Esophagus muscularis mucosa (tissue), 4 donors: ENCODE results near the gene GALNT18. TPM values are rescaled to one million over a fixed set of nuclear protein-coding genes. Genes with fewer than 3 reads are reported as not detected.

Experiments
- DNase-seq: peaks from one replicate; pipeline ENCODE4 v3.0.0-alpha.2; 2017; ENCODE audit errors: extremely low spot score
- H3K27ac ChIP-seq, 4 donors: fragments of 200-600 bp; sonication (generic); replicated peaks in 1 of 4; 1 replicate in 3 of 4; 2 replicates in 1 of 4; pipeline ENCODE4 v1.5.1; 2016 to 2019; ENCODE audit warnings: mild to moderate bottlenecking in 1 of 4
- H3K27me3 ChIP-seq, 4 donors: fragments of 200-600 bp; sonication (generic); one replicate each; pipeline versions ENCODE4 v1.5.1 to v1.6.0; 2016 to 2019
- H3K36me3 ChIP-seq, 4 donors: fragments of 200-600 bp; sonication (generic); one replicate each; pipeline ENCODE4 v1.5.1; 2016 to 2019
- H3K4me1 ChIP-seq, 4 donors: fragments of 200-600 bp; sonication (generic); one replicate each; pipeline ENCODE4 v1.5.1; 2016 to 2019
- H3K4me3 ChIP-seq, 4 donors: fragments of 200-600 bp; sonication (generic); 1 replicate in 2 of 4; 2 replicates in 2 of 4; pipeline ENCODE4 v1.5.1; 2016 to 2019; ENCODE audit warnings: mild to moderate bottlenecking in 4 of 4, moderate library complexity in 1 of 4
- H3K9me3 ChIP-seq, 4 donors: fragments of 200-600 bp; sonication (generic); 1 replicate in 3 of 4; 2 replicates in 1 of 4; pipeline ENCODE4 v1.5.1; 2016 to 2019
- EP300 ChIP-seq: sonication (generic); formaldehyde crosslinking; IDR thresholded peaks from one replicate; pipeline ENCODE4 v1.6.1; 2017; ENCODE audit warnings: antibody characterized with exemption
- POLR2A ChIP-seq: fragments of 450-650 bp; IDR thresholded peaks from one replicate; pipeline ENCODE4 v1.6.1; 2017; ENCODE audit warnings: antibody characterized with exemption, moderate library complexity, mild to moderate bottlenecking, low read depth
- POLR2AphosphoS5 ChIP-seq, 2 donors: sonication (generic); formaldehyde crosslinking; IDR thresholded peaks; one replicate each; pipeline ENCODE4 v1.6.1; 2017; ENCODE audit warnings: antibody characterized with exemption in 2 of 2
- WGBS: methylation state at CpG from one replicate; pipeline ENCODE4 v1.1.5; 2018; 5-methylcytosine and 5-hydroxymethylcytosine counted together
- intact Hi-C: fragments of 100-400 bp; cut with DNase I; formaldehyde crosslinking; loops from one replicate; pipeline ENCODE4 v1.15.1; 2023
- total RNA-seq, 4 donors: library from RNA; depleted of rRNA; stranded (reverse); fragments of >200 nt; gene quantifications; one replicate each; pipeline versions ENCODE4 v1.1.0 to v1.2.1, GENCODE V29; 2016
- TF ChIP-seq, protein P1 (sequence below), 3 experiments: fragments of 200-600 bp in 2 of 3; fragments of 450-650 bp in 1 of 3; sonication (generic) in 2 of 3; IDR thresholded peaks; one replicate each; pipeline ENCODE4 v1.5.1; 2017 to 2019; ENCODE audit warnings: antibody characterized with exemption in 3 of 3, mild to moderate bottlenecking in 2 of 3, moderate library complexity in 1 of 3

Gene GALNT18
- total RNA-seq, 4 donors from 2014 or later = 29.1 to 67.0 (median 49.3) TPM

DNA sequence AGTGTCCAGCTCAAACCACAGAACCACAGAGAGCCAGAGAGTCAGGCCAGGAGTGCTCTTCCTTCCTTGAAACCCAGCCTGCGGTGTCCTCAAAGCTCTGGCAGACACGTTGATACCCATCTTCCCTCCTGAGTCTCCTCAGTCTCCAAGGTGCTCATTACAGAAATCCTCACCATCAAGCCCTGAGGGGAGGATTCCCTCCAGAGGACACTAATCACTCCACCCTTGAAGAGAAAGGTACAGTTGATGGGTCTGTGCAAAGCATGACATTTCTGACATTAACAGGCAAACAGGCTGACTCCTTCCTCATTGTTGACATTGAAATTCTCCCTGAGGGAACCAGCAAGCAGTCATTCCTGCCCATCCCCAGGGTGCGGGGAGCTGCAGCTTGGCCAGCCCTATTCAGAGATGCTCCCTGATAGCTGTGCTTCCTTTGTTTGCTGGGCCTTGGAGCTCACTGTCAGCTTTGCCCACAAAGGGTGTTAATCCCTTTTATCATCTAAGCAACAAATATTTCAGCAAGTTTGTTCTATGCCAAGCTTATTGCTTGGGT lies 167.1 kb downstream of the GALNT18 start:
- H3K36me3 ChIP-seq = no peaks in the 10 kb centered on the region
- 100% methylated on average over 1 of the region's 3 CpGs for WGBS
- H3K27me3 ChIP-seq = no peaks in the 10 kb centered on the region
- TF ChIP-seq, protein P1, sequence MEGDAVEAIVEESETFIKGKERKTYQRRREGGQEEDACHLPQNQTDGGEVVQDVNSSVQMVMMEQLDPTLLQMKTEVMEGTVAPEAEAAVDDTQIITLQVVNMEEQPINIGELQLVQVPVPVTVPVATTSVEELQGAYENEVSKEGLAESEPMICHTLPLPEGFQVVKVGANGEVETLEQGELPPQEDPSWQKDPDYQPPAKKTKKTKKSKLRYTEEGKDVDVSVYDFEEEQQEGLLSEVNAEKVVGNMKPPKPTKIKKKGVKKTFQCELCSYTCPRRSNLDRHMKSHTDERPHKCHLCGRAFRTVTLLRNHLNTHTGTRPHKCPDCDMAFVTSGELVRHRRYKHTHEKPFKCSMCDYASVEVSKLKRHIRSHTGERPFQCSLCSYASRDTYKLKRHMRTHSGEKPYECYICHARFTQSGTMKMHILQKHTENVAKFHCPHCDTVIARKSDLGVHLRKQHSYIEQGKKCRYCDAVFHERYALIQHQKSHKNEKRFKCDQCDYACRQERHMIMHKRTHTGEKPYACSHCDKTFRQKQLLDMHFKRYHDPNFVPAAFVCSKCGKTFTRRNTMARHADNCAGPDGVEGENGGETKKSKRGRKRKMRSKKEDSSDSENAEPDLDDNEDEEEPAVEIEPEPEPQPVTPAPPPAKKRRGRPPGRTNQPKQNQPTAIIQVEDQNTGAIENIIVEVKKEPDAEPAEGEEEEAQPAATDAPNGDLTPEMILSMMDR (IDR thresholded peaks at IDR 0.05) = no peak
- TF ChIP-seq POLR2A = no peak
- no peak for TF ChIP-seq POLR2AphosphoS5 (IDR thresholded peaks at IDR 0.05)
- TF ChIP-seq EP300 = no peak
- H3K4me1 ChIP-seq = peaks cover 8 to 42% (median 26%) of the 10 kb centered on the region in 4 donors
- no peak overlapping the region for H3K4me3 ChIP-seq
- H3K27ac ChIP-seq = no peak overlapping the region
- intact Hi-C loops = no loop called here
- no peak for DNase-seq
- no peaks in the 10 kb centered on the region for H3K9me3 ChIP-seq

DNA sequence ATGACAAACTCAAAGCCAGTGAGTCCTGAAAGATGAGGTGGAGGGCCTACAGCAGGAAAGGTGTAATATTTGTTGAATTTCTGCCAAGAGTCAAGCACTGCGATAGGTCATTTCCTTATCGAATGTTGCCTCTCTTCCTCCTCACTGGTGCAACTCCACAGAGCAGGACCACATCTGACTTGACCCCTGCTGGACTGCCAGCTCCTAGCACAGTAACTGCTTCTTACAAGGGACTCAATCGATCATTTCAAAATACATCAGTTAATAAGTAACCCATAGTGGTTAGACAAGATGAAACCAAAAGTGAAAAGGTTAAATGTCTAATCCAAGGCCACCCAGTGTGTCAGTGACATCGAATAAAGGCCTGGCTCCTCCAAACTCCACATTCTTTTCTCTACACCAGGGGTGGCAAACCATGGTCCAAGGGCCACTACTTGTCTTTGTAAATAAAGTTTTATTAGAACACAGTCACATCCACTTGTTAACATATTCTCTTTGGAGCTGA lies 170.3 kb downstream of the GALNT18 start:
- TF ChIP-seq, protein P1 (IDR thresholded peaks at IDR 0.05) = no peak
- no peak for TF ChIP-seq POLR2AphosphoS5 (IDR thresholded peaks at IDR 0.05)
- TF ChIP-seq POLR2A = no peak
- no peak for TF ChIP-seq EP300
- Histone ChIP-seq H3K9me3 (no peaks in the 10 kb centered on the region), H3K27ac (peak overlapping the region in 1 of 4 donors; percentile 68), H3K27me3 (no peaks in the 10 kb centered on the region), H3K4me1 (peaks cover 0 to 61% (median 27%) of the 10 kb centered on the region in 4 donors), H3K4me3 (no peak overlapping the region), H3K36me3 (peaks cover 0 to 20% (median 5%) of the 10 kb centered on the region in 4 donors)
- intact Hi-C loops = no loop called here
- DNase-seq = no peak
- WGBS = 82% methylated on average over 4 of the region's 4 CpGs

DNA sequence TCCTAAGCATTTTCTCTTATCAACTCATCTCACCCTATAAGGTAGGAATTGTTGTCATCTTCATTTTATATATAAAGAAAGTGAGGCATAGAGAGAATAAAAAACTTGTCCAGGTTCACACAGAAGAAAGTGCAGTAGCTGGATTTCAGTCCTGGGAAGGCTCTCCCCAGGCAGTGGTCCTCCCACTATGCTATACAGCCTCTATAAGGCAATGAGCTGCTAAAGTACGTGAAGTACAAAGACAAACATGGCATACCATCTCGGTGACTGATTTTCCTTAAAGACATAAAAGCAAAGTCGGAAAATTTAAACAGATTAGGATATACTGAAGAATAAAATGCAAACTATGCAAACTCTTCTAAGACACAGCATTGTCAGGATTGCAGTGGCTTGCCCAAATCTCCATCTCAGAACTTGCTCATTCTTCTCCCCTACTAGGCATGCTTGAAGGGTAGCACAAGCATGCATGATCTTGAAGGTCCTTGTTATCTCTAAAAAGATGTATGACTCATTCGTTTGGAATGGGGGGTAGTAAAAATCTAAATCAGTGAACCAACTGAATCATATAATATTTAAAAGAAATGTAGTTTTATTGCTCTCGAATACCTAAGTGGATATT lies 171.0 kb downstream of the GALNT18 start:
- WGBS = 49% methylated on average over 5 of the region's 5 CpGs
- intact Hi-C loops = no loop called here
- Histone ChIP-seq H3K36me3 (peaks cover 0 to 20% (median 5%) of the 10 kb centered on the region in 4 donors), H3K27ac (peak overlapping the region in 3 of 4 donors; percentile 2 to 68 (median 39)), H3K9me3 (no peaks in the 10 kb centered on the region), H3K27me3 (no peaks in the 10 kb centered on the region), H3K4me1 (peaks cover 0 to 68% (median 31%) of the 10 kb centered on the region in 4 donors), H3K4me3 (no peak overlapping the region)
- no peak for DNase-seq
- TF ChIP-seq EP300 (no peak), POLR2AphosphoS5 (IDR thresholded peaks at IDR 0.05) (peak in 1 of 2 donors; percentile 53), POLR2A (no peak)
- TF ChIP-seq, protein P1 (IDR thresholded peaks at IDR 0.05) = no peak

DNA sequence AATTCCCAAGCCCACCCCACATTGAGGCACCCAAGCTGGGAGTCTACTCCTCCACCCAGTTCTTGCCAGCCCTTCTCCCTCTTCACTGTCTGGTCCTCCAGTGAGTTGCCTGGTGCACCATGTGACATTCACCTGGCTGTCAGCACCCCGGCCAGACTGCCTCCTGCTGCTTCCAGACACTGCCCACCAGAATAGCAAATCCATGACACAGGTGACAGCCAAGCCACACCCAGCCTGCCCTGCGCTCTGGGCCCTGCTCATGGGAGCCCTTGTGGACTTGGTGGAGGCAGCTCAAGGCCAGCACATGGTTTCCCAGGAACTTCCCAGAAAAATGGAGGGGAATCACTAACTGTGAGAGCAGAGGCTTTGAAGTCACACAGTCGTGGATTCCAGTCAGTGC lies 172.5 kb downstream of the GALNT18 start:
- Histone ChIP-seq H3K4me3 (no peak overlapping the region), H3K4me1 (peaks cover 8 to 73% (median 44%) of the 10 kb centered on the region in 4 donors), H3K36me3 (peaks cover 0 to 20% (median 5%) of the 10 kb centered on the region in 4 donors), H3K27ac (peak overlapping the region in 1 of 4 donors; percentile 68), H3K9me3 (no peaks in the 10 kb centered on the region), H3K27me3 (no peaks in the 10 kb centered on the region)
- WGBS = 100% methylated on average over 2 of the region's 3 CpGs
- TF ChIP-seq EP300 = no peak
- TF ChIP-seq POLR2AphosphoS5 (IDR thresholded peaks at IDR 0.05) = no peak
- no peak for TF ChIP-seq POLR2A
- TF ChIP-seq, protein P1 (IDR thresholded peaks at IDR 0.05) = no peak
- intact Hi-C loops = no loop called here
- no peak for DNase-seq
